Nasal cavity respiratory epithelium epithelial cell of viscerocranial mucosa (primary cell): Measurements from ENCODE around the gene ARHGAP15. TPM values are rescaled to one million over a fixed set of nuclear protein-coding genes. Genes with fewer than 3 reads are reported as not detected.

ENCODE experiments used
- total RNA-seq: library from RNA; depleted of rRNA; stranded (reverse); fragments of >200 nt; gene quantifications from 2 replicates; pipeline ENCODE4 v1.2.3, GENCODE V29; 2014

The ARHGAP15 gene
- total RNA-seq: 0.07 TPM in 1 of 2 replicates, not detected in the other

GRCh38 chr2:143128681-143129580, at the start of gene ARHGAP15:
ARHGAP15 (plus strand) TSS chr2:143129419.

